Amniotic stem cell (primary cell): ENCODE measurements around the gene VASH1.

Experiments
- DNase-seq: peaks from one replicate; lab custom pipeline; 2025; lab: John Stamatoyannopoulos, UW

VASH1 gene

GRCh38 chr14:76832503-76832988 lies 71.3 kb downstream of the VASH1 start:
- no peak for DNase-seq
